Stromal cell of bone marrow (primary cell): ENCODE results near the gene POLK.
"Not testable (repeated sequence)": the region's sequence is repeated elsewhere in the genome, so short reads cannot be mapped to it uniquely, and the experiment has no call there.

Experiments
- DNase-seq: peaks from one replicate; pipeline ENCODE4 v3.0.0-alpha.2; 2012; ENCODE audit warnings: low read depth

Gene POLK

DNA sequence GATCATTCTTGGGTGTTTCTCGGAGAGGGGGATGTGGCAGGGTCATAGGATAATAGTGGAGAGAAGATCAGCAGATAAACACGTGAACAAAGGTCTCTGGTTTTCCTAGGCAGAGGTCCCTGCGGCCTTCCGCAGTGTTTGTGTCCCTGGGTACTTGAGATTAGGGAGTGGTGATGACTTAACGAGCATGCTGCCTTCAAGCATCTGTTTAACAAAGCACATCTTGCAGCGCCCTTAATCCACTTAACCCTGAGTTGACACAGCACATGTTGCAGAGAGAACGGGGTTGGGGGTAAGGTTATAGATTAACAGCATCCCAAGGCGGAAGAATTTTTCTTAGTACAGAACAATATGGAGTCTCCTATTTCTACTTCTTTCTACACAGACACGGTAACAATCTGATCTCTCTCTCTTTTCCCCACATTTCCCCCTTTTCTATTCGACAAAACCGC lies 99.2 kb downstream of the POLK start:
- DNase-seq = not testable (repeated sequence)

DNA sequence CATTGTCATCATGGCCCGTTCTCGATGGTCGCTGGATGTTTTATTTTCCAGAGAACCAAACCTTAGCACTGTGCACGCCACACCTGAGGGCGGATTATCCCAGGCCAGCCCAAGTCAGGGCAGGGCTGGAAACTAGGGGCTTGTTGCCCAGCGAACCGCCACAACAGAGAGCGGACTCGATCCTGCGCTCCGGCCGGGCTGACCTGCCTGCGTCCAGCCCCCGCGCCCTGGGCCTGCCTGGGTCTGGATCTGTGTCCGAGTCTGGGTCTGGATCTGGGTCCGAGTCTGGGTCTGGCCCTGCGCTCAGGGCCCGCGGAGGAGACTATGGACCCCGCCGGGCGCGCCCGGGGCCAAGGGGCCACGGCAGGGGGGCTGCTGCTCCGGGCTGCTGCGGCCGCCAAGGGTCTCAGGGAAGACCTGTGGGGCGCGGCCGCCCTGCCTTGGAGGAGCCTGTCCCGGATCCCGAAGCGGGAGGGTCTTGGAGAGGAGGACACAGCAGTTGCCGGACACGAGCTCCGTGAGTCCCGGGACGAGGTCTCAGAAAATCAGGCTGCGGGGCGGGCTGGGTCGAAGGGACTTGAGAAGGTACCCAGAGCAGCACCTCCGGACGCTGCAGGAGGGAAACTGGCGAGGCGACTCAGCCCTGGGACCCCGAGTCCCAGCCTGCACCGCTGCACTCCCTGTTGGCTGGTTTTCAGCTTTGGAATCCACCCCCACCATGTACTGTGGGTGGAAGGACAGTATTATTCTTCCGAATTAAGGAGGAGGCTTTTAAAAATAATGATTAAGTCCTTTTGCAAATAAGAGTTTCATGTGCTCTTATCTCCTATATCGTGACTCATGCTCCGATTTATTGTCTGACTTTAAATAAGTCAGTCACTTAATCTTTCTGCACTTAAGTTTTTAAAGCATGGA lies 99.9 kb downstream of the POLK start, which contains the start of gene ANKDD1B:
ANKDD1B (plus strand) TSS at position 143 of the 915 bp plus-strand sequence; CDS start at position 325, 182 bp downstream.
- DNase-seq = no peak

GRCh38 chr5:75612226-75612569 lies 100.5 kb downstream of the POLK start:
- DNase-seq = no peak

- DNase-seq = no peak
Observed at GRCh38 chr5:75612901-75613300, 101.2 kb downstream of the POLK start.

DNA sequence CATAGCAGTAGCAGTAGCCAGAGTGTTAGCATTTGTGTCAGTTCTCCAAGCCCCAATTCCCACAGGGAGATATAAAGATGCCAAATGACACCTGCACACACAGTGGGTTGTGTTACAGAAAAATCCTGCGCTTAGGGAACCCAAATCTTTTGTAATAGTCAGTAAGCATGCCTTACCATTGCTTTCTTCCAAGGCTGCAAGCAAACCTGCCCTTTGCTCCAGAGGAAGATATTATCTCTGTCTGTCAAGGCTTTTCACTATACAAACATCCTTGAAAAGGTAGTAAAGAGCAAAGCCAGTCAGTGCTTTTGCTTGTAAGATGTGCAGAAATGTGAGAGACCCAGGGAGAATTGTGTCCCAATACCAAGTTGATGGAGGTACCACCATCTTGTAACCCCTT lies 102.5 kb downstream of the POLK start:
- no peak for DNase-seq

- no peak for DNase-seq
Observed at GRCh38 chr5:75616371-75616881, 104.7 kb downstream of the POLK start.

DNA sequence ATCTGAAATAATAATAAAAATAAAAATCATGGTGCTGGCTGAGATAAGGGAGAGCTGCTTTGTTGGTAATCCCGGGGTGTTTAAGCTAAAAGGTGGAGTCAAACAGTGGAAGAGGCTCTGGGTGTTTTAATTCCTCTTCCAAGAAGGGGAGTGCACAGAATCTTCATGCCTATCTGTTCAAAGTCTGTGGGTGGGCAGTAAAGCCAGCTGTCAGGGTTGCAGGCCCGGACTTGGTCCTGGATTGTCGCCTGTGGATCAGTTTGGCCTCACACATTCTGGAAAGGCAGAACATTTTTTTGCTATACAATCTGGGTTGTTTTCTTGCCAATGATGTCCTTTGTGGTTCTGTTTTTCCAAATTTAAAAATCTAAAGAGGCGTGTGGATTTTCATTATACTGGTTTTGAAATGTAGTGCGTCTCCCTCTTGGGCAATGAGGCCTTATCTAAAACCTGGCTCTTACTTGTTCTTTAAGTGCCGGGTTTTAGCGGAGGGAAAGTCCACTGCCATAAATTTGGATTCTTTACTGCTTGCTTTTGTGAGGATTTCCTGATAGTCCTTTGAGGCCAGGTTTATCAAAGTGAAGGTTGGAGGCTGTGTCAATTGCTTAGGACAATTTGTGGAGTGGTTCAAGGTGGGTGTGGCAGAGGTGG lies 105.4 kb downstream of the POLK start:
- DNase-seq = no peak

DNA sequence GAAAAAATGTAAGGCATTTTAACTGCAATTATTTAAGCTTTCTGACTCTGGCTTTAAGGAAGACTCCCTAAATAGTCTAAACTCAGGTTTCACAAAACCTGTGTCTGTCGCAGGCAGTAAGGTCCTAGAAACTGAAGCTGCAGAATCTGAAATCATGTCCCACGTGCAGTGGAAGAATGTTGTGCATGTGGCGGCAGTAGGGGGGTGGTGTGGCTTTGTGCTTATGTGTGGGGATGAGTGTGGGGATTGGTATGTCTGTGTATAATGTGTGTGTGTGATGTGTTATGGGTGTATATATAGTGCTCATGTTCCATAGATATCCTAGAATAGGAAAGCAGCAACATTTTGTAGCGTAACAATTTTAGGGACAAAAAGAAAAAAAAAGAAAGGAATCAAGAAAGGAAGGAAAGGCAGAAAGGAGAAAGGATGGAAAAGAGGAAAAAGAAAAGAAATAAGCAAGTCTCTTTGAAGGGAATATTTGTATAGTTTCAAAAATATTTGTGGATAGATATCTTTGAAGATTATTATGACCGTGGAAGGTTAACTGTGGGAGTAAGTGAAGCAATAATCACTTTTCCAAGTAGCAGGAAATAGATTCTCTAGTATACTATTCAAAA lies 106.2 kb downstream of the POLK start:
- DNase-seq = no peak

DNA sequence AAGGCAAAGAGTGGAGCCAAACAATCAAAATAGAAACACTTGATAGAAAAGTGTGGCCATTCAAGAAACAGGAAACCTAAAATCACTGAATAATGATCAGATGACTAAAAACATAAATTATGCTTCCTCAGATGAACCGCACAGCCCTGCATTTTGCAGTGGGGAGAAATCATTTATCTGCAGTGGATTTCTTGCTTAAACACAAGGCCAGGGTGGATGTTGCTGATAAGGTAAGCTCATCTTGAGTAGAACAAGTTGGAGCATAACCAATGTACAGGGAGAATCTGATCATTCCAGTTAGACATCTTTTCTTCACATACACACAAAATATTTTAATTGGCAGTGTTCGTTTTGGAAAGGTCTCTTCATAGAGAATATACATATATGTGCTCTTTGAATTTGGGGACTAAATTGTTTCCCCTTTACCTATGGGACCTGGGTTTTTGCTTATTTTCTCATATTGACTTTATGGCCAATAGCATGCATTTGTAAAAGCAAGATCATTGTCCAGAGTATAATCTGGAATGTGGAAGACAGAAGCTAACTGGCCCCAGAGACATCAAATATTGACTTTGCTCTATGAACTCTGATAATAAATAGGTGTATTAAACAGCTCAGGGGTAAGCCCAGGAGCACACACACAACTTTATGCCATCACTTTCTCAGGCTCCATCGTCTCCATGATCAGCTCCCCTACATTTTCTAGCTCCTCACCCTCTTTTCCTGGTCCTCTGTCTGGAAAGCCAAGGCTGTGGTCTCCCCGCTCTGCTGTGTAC lies 108.7 kb downstream of the POLK start:
- DNase-seq = no peak

GRCh38 chr5:75622564-75622963 lies 110.9 kb downstream of the POLK start:
- no peak for DNase-seq

DNA sequence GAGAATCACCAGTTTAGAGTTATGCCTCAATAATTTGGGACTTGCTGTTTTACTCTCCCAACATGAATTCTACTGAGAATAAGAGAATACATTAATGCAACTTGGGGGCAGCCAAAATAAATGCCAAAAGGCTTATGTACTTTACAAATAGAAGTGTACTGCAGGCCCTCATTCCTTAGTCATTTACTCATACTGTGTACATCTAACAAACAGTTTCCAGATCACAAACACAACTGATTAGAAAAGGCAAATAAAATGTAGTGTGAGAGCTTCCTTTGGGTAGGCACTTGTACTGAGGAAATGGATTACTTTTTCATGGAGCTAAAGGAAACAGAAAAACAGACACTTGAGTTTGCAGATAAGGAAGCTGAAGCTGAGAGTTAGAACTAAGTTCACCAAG lies 112.2 kb downstream of the POLK start:
- no peak for DNase-seq

DNA sequence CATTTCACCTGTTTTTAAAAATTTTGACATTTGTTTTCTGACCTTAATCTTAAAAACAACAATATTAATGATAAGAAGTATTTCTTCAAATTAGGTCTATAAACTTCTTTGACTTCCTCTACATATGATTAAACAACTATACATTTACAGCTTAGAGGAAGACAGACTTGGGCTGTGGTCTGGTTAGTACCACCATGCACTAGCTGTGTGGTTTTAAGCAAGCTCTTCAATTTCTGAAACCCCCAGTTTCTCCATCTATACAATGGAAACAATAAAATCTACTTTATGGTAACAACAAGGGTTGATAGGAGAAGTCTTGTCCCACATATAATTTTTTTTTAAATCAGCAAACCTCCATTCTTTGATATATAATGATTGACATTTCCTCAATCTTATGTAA lies 115.3 kb downstream of the POLK start:
- no peak for DNase-seq

GRCh38 chr5:75627801-75628200 lies 116.1 kb downstream of the POLK start:
- DNase-seq = no peak

- DNase-seq = no peak
Observed at GRCh38 chr5:75630875-75631274, 119.2 kb downstream of the POLK start.

- DNase-seq = no peak
Observed at GRCh38 chr5:75632321-75632720, 120.6 kb downstream of the POLK start.

DNA sequence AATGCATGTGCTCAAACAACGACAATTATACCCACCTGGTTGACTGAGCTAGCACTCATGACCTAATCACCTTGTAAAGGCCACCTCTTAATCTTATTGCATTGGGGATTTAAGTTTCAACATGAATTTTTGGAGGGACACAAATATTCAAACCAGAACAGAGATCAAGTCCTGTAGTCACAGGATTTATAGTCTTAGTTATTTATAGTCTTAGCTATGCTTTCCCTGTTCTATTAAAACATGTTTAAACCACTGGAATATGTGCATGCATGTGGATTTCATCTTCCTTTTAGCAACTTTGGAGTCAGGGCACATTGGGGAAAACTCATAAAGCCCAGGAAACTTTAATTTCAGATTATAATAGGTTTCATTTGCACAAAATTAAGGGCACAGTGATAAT lies 126.3 kb downstream of the POLK start:
- DNase-seq = no peak

GRCh38 chr5:75639535-75640311 lies 128.0 kb downstream of the POLK start:
- no peak for DNase-seq

DNA sequence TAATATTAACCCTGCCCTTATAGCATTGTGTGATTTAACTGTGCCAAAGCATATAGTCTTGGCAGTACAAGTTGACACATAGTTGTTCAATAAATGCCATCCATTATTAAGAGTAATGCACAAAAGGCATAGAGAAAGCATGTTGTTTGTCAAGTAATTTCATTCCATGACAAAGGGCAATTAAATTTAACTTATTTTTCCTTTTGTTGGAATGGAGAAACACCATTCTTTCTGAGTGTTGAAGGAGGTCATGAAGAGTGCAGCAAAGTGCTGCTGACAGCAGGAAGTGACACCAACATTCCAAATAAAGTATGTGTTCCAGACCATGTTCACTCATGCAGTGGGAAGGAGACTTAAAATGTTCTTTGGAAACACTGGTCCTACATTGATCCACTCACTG lies 128.7 kb downstream of the POLK start:
- peak; percentile 37 for DNase-seq

DNA sequence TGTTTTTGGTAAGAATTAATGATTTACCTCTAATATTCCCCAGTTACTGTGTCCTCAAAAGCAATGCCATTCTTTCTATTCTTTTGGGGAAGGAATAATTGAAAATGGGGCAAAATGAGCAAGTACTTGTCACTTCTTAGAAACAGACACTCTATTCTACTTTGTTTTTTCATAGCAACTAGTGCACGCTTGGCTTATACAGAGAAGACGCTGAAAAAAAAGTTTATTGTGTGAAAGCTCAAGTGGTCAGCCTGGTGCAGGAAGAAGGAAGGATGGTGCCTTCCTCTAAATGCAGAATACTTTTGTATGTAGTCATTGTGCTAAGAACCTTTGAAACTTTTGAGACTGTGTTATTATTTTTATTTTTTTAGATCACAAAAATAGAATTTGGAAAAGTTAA lies 129.1 kb downstream of the POLK start:
- no peak for DNase-seq

- DNase-seq = no peak
Observed at GRCh38 chr5:75648712-75649111, 137.0 kb downstream of the POLK start.
